PC-3 (cell line): Measurements from ENCODE around the gene ICAM1. TPM values are rescaled to one million over a fixed set of nuclear protein-coding genes. Genes with fewer than 3 reads are reported as not detected.

Experiments
- ATAC-seq: fragments of 200-7000 bp; cut with Tn5 transposase; 2 replicates; pipeline ENCODE4 v1.9.1; 2020; ENCODE audit warnings: mild to moderate bottlenecking, moderate library complexity
- BruUV-seq: library from RNA; stranded (reverse); fragments of 400-500 nt; replicated peaks from 2 replicates; lab custom pipeline; 2021; lab: Mats Ljungman, UMichigan
- CTCF ChIA-PET: fragments of 300-600 bp; sonication (Branson Sonifier 250); formaldehyde crosslinking; loops from one replicate; lab custom pipeline; 2022; ENCODE audit warnings: antibody characterized with exemption; lab: Charles Lee
- POLR2A ChIA-PET: fragments of 300-600 bp; sonication (Branson Sonifier 250); formaldehyde crosslinking; loops from one replicate; lab custom pipeline; 2022; ENCODE audit warnings: antibody characterized with exemption; ENCODE audit not compliant: unreplicated experiment; lab: Charles Lee
- DNase-seq: peaks from one replicate; pipeline ENCODE4 v3.0.0-alpha.2; 2015
- H2AFZ ChIP-seq: fragments of 300-600 bp; sonication (generic); 2 replicates; pipeline ENCODE4 v1.6.0; 2016; ENCODE audit warnings: antibody characterized with exemption, low read length
- H3F3A ChIP-seq: fragments of 300-600 bp; sonication (generic); one replicate; pipeline ENCODE4 v1.6.0; 2017; ENCODE audit warnings: antibody characterized with exemption, low read length, control low read depth, mild to moderate bottlenecking; ENCODE audit not compliant: unreplicated experiment
- H3K27ac ChIP-seq: fragments of 300-600 bp; sonication (generic); 2 replicates; pipeline ENCODE4 v1.5.1; 2016; ENCODE audit warnings: mild to moderate bottlenecking, low read length
- H3K27me3 ChIP-seq: fragments of 300-600 bp; sonication (generic); 2 replicates; pipeline ENCODE4 v1.6.1; 2016; ENCODE audit warnings: low read length, mixed read lengths
- H3K36me3 ChIP-seq: fragments of 300-600 bp; sonication (generic); 2 replicates; pipeline ENCODE4 v1.6.1; 2016; ENCODE audit warnings: low read depth, mixed run types, low read length, mixed read lengths
- H3K4me1 ChIP-seq: fragments of 300-600 bp; sonication (generic); 2 replicates; pipeline ENCODE4 v1.5.1; 2016; ENCODE audit warnings: low read length; ENCODE audit not compliant: insufficient read depth
- H3K4me2 ChIP-seq: fragments of 300-600 bp; sonication (generic); 2 replicates; pipeline ENCODE4 v1.6.0; 2016; ENCODE audit warnings: low read length
- H3K4me3 ChIP-seq: fragments of 300-600 bp; sonication (generic); 2 replicates; pipeline ENCODE4 v1.5.1; 2016; ENCODE audit warnings: mild to moderate bottlenecking, low read length, mixed read lengths
- H3K79me2 ChIP-seq: fragments of 300-600 bp; sonication (generic); 2 replicates; pipeline ENCODE4 v1.6.1; 2017; ENCODE audit warnings: low read length, mixed read lengths
- H3K9ac ChIP-seq: fragments of 300-600 bp; sonication (generic); 2 replicates; pipeline ENCODE4 v1.6.0; 2016; ENCODE audit warnings: mild to moderate bottlenecking, low read length
- H3K9me2 ChIP-seq: fragments of 300-600 bp; sonication (generic); replicated peaks from 2 replicates; pipeline ENCODE4 v1.6.1; 2016; ENCODE audit warnings: mixed run types, low read length, mixed read lengths
- H3K9me3 ChIP-seq: fragments of 300-600 bp; sonication (generic); 2 replicates; pipeline ENCODE4 v1.6.1; 2016; ENCODE audit warnings: low read length, mixed read lengths
- H4K20me1 ChIP-seq: fragments of 300-600 bp; sonication (generic); 2 replicates; pipeline ENCODE4 v1.6.1; 2016; ENCODE audit warnings: low read length, mixed read lengths
- CTCF ChIP-seq: fragments of 300-600 bp; sonication (generic); conservative IDR thresholded peaks from 2 replicates; pipeline ENCODE4 v1.5.1; 2017; ENCODE audit warnings: antibody characterized with exemption, low read depth, mild to moderate bottlenecking, low read length
- EZH2 ChIP-seq: fragments of 300-600 bp; sonication (generic); IDR thresholded peaks from one replicate; pipeline ENCODE4 v1.6.1; 2017; ENCODE audit warnings: antibody characterized with exemption, mild to moderate bottlenecking, low read length; ENCODE audit not compliant: unreplicated experiment
- EZH2phosphoT487 ChIP-seq: fragments of 300-600 bp; sonication (generic); IDR thresholded peaks from 2 replicates; pipeline ENCODE4 v1.6.1; 2018; ENCODE audit warnings: mild to moderate bottlenecking, antibody characterized with exemption, low read length, borderline replicate concordance
- intact Hi-C: fragments of 100-400 bp; cut with micrococcal nuclease; formaldehyde crosslinking; loops from 2 replicates; pipeline ENCODE4 v1.9.0; 2023
- total RNA-seq: library from RNA; depleted of rRNA; stranded (reverse); fragments of >200 nt; gene quantifications from 2 replicates; pipeline ENCODE4 v1.2.3, GENCODE V29; 2014

The ICAM1 gene
- total RNA-seq, 1 experiment from 2014 or later = 15.3 TPM

DNA sequence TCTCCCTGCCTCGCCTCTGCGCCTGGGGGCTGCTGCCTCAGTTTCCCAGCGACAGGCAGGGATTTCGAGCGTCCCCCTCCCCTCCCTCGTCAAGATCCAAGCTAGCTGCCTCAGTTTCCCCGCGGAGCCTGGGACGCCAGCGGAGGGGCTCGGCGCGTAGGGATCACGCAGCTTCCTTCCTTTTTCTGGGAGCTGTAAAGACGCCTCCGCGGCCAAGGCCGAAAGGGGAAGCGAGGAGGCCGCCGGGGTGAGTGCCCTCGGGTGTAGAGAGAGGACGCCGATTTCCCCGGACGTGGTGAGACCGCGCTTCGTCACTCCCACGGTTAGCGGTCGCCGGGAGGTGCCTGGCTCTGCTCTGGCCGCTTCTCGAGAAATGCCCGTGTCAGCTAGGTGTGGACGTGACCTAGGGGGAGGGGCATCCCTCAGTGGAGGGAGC is 722 bp upstream of the ICAM1 start:
- peak overlapping the region; percentile 44 for H3K9ac ChIP-seq
- no peak for TF ChIP-seq CTCF
- TF ChIP-seq EZH2phosphoT487 = no peak
- no peak for TF ChIP-seq EZH2
- peak; percentile 54 for ATAC-seq
- no peak for DNase-seq
- H3K36me3 ChIP-seq = no peaks in the 10 kb centered on the region
- H3K4me2 ChIP-seq = peak overlapping the region; percentile 92
- H3K4me3 ChIP-seq = peak overlapping the region; percentile 64
- no peak overlapping the region for H3K27ac ChIP-seq
- no peaks in the 10 kb centered on the region for H3F3A ChIP-seq
- H3K27me3 ChIP-seq = no peaks in the 10 kb centered on the region
- H3K9me3 ChIP-seq = no peaks in the 10 kb centered on the region
- no peaks in the 10 kb centered on the region for H3K9me2 ChIP-seq
- BruUV-seq = no TSS peak
- H3K79me2 ChIP-seq = no peaks in the 10 kb centered on the region
- ChIA-PET POLR2A (interaction anchor here (0.7 to 1.5 kb wide), 3 partner anchors 22 to 156 kb away, joined by 4 to 9 read pairs (median 6); no protein-coding TSS in a partner anchor), CTCF (interaction anchor here (0.8 to 3.2 kb wide), 6 partner anchors 10 to 121 kb away, joined by 3 to 62 read pairs (median 14); partner anchors contain the start of gene RAVER1)
- peaks cover 23% of the 10 kb centered on the region for H3K4me1 ChIP-seq
- peak overlapping the region; percentile 93 for H2AFZ ChIP-seq
- intact Hi-C loops = no loop called here
- no peaks in the 10 kb centered on the region for H4K20me1 ChIP-seq

DNA sequence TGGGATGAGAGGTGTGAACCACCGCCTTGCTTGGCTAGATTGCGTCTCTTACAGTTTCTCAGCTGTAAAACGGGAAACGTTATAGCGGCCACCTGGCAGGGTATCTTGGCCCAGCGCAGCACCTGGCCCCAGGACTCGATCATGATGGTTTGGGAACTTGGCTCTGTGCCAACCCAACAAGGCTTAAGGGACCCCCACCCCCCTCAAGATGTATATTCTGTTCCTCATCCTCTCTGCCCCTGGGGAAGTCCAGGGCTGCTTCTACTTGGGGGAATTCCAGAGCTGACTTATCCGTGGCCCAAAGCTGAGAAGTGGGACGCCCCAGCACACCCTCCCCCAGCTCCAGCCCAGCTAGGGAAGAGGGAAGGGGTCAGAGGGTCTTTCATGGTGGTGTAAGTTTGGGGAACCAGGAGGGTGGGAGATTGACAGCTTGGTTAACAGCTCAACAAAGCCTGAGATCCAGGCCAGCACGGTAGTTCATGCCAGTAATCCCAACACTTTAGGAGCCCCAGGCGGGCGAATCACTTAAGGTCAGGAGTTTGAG is 695 bp downstream of the ICAM1 start:
- BruUV-seq = TSS peak; percentile 78
- intact Hi-C loops = no loop called here
- peak overlapping the region; percentile 64; the same call in 1 of the 2 replicates for H3K4me3 ChIP-seq

More for the DNA sequence above, 695 bp downstream of the ICAM1 start:
- no peak for DNase-seq
- no peak for ATAC-seq
- no peaks in the 10 kb centered on the region for H3K27me3 ChIP-seq
- no peaks in the 10 kb centered on the region for H3K9me2 ChIP-seq
- no peaks in the 10 kb centered on the region for H4K20me1 ChIP-seq
- H3F3A ChIP-seq = no peaks in the 10 kb centered on the region
- H3K9ac ChIP-seq = no peak overlapping the region
- peak overlapping the region; percentile 92 for H3K4me2 ChIP-seq
- H3K79me2 ChIP-seq = no peaks in the 10 kb centered on the region
- peaks cover 23% of the 10 kb centered on the region for H3K4me1 ChIP-seq
- H3K9me3 ChIP-seq = no peaks in the 10 kb centered on the region
- H3K36me3 ChIP-seq = no peaks in the 10 kb centered on the region
- TF ChIP-seq EZH2 (no peak), CTCF (no peak), EZH2phosphoT487 (no peak)
- CTCF ChIA-PET = interaction anchor here (1.2 to 3.2 kb wide), 3 partner anchors 11 to 121 kb away, joined by 3 to 62 read pairs (median 3); no protein-coding TSS in a partner anchor
- POLR2A ChIA-PET = interaction anchor here (0.6 to 0.8 kb wide), 2 partner anchors 61 to 109 kb away, joined by 4 to 6 read pairs; partner anchors contain the start of gene TYK2
- H2AFZ ChIP-seq = peak overlapping the region; percentile 93; the same call in 1 of the 2 replicates
- H3K27ac ChIP-seq = no peak overlapping the region
